Thyroid gland (tissue), 4 donors: Measurements from ENCODE around the gene FBXL7.

Experiments used
- POLR2A ChIP-seq, 2 donors: fragments of 450-650 bp; IDR thresholded peaks; one replicate each; pipeline ENCODE4 v1.6.1; 2017; ENCODE audit warnings: antibody characterized with exemption in 2 of 2, mild to moderate bottlenecking in 2 of 2, moderate library complexity in 1 of 2
- TF ChIP-seq, protein P1 (sequence below), 6 experiments: fragments of 200-600 bp in 3 of 6; fragments of 450-650 bp in 3 of 6; sonication (generic) in 3 of 6; IDR thresholded peaks; one replicate each; pipeline ENCODE4 v1.5.1; 2016 to 2019; ENCODE audit warnings: antibody characterized with exemption in 6 of 6, mild to moderate bottlenecking in 2 of 6, inconsistent platforms in 1 of 6, moderate library complexity in 1 of 6

DNA sequence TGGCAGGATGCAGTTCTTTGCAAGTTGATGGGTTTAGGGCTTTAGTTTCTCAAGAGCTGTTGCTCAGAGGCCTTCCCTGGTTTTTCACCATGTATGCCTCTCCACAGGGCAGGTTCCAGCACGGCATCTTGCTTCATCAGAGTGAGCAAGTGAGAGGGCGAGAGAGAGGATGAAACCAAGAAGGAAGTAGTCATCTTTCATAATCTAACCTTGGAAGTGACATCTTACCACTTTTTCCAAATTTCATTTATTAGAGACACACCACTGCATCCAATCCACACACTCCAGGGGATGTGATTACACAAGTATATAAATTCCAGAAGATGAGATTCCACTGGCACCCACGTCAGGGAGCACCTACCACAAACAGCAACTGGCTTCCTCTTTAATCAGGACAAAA is 385.2 kb downstream of the FBXL7 start:
- TF ChIP-seq, protein P1, sequence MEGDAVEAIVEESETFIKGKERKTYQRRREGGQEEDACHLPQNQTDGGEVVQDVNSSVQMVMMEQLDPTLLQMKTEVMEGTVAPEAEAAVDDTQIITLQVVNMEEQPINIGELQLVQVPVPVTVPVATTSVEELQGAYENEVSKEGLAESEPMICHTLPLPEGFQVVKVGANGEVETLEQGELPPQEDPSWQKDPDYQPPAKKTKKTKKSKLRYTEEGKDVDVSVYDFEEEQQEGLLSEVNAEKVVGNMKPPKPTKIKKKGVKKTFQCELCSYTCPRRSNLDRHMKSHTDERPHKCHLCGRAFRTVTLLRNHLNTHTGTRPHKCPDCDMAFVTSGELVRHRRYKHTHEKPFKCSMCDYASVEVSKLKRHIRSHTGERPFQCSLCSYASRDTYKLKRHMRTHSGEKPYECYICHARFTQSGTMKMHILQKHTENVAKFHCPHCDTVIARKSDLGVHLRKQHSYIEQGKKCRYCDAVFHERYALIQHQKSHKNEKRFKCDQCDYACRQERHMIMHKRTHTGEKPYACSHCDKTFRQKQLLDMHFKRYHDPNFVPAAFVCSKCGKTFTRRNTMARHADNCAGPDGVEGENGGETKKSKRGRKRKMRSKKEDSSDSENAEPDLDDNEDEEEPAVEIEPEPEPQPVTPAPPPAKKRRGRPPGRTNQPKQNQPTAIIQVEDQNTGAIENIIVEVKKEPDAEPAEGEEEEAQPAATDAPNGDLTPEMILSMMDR (IDR thresholded peaks at IDR 0.05): no peak
- TF ChIP-seq POLR2A (IDR thresholded peaks at IDR 0.05): no peak
